Central memory CD8-positive, alpha-beta T cell (primary cell): ENCODE data around the gene RGS7.
"Not testable (repeated sequence)": the region's sequence is repeated elsewhere in the genome, so short reads cannot be mapped to it uniquely, and the experiment has no call there.

Source experiments
- ATAC-seq: fragments of 150-1000 bp; cut with Tn5 transposase; replicated peaks from 2 replicates; pipeline ENCODE4 v1.10.0; 2022; ENCODE audit warnings: mild to moderate bottlenecking, moderate FRiP score, moderate number of reproducible peaks; ENCODE audit not compliant: poor library complexity, severe bottlenecking; ENCODE audit errors: extremely low read depth
- DNase-seq, 2 donors: peaks; one replicate each; pipeline ENCODE4 v3.0.0; 2021; ENCODE audit warnings: low spot score in 2 of 2
- H3K27ac Mint-ChIP-seq: one replicate; pipeline ENCODE4 v1.8.0; 2022; ENCODE audit warnings: low read depth, mild to moderate bottlenecking, moderate library complexity, mixed read lengths
- H3K27me3 Mint-ChIP-seq: one replicate; pipeline ENCODE4 v1.8.0; 2022; ENCODE audit warnings: mixed read lengths
- H3K36me3 Mint-ChIP-seq: one replicate; pipeline ENCODE4 v1.8.0; 2022; ENCODE audit warnings: mild to moderate bottlenecking, moderate library complexity, mixed read lengths; ENCODE audit not compliant: insufficient read depth
- H3K4me1 Mint-ChIP-seq: one replicate; pipeline ENCODE4 v1.8.0; 2022; ENCODE audit warnings: mixed read lengths
- H3K4me3 Mint-ChIP-seq: one replicate; pipeline ENCODE4 v1.8.0; 2022; ENCODE audit warnings: mild to moderate bottlenecking, moderate library complexity, mixed read lengths
- H3K9me3 Mint-ChIP-seq: one replicate; pipeline ENCODE4 v1.8.0; 2022; ENCODE audit warnings: mixed read lengths

The RGS7 gene

DNA sequence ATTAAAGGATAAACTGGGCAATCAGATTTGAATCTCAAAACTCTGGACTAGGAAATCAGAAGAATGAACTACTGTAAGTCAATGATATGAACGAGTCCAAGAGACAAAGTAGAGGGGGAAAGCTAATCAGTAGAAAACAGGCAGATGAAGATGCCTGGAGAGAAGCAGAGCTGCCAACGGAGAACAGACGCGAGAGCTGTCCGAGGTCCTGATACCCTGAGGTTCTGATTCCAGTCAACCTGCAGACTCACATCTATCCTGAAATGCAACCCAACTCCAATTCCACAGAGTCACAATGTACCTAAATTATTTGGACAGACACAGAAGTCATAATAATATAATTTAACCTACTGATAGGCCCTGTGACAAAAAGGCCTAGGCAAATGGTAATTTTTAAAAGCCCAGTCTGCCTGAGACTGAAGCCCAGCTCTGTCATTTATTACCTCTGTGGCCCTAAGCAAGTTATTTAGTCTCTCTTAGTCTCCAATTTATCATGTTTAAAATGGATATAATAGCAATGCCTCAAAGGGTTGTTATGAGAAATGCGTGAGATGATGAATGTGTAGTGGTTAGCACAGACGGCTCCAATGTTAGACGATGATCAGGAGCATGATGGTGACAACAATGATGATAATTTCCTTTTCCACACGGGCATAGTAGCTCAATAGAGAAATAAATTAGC, 33.4 kb downstream of the RGS7 start:
- no peaks in the 10 kb centered on the region for H3K27me3 Mint-ChIP-seq
- H3K36me3 Mint-ChIP-seq: no peaks in the 10 kb centered on the region
- DNase-seq (no peak), ATAC-seq (no peak)
- peaks cover 28% of the 10 kb centered on the region for H3K9me3 Mint-ChIP-seq
- no peak overlapping the region for H3K27ac Mint-ChIP-seq
- H3K4me1 Mint-ChIP-seq: no peaks in the 10 kb centered on the region
- no peak overlapping the region for H3K4me3 Mint-ChIP-seq

DNA sequence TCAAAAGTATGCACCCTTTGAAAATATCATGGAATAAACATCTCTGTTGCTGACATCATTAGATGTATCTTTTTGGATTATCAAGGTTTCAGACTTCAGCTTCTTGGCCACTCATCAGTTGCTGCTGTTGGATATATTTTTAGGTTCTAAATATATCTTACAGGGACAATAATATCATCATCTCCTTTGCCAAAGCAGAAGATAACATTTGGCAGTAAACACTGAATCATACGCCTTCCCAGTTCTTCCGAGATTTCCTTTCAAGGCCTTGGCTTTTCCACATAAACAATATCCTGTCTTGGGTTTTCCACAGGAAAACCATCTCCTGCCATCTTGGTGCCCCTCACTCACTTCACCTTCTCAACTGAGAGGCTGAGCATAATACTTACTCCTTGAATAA, 39.3 kb downstream of the RGS7 start:
- Mint-ChIP-seq H3K27me3 (no peaks in the 10 kb centered on the region), H3K36me3 (no peaks in the 10 kb centered on the region), H3K9me3 (peaks cover 17% of the 10 kb centered on the region), H3K4me3 (no peak overlapping the region), H3K4me1 (no peaks in the 10 kb centered on the region), H3K27ac (no peak overlapping the region)
- DNase-seq (no peak), ATAC-seq (no peak)

DNA sequence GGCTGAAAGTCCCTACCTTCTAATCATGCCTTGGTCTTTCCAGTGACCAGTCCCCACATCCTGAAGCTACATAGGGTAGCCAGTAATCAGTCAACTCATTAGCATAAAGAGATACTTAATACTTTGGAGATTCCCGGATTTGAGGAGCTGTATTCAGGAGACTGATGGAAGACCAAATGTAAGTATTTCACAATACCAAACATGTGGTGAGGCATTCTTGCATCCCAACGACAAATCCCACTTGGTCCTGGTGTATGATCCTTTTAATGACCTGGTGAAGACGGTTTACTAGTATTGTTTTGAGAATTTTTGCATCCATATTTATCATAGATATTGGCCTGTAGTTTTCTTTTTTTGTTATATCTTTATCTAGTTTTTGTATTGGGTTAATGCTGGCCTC, 40.6 kb downstream of the RGS7 start:
- ATAC-seq (no peak), DNase-seq (no peak)
- Mint-ChIP-seq H3K36me3 (no peaks in the 10 kb centered on the region), H3K4me3 (no peak overlapping the region), H3K27me3 (no peaks in the 10 kb centered on the region), H3K27ac (no peak overlapping the region), H3K4me1 (no peaks in the 10 kb centered on the region), H3K9me3 (peaks cover 11% of the 10 kb centered on the region)

GRCh38 chr1:241311056-241311746, 45.8 kb downstream of the RGS7 start:
- no peaks in the 10 kb centered on the region for H3K27me3 Mint-ChIP-seq
- H3K9me3 Mint-ChIP-seq: peaks cover 12% of the 10 kb centered on the region
- H3K36me3 Mint-ChIP-seq: no peaks in the 10 kb centered on the region
- no peaks in the 10 kb centered on the region for H3K4me1 Mint-ChIP-seq
- H3K27ac Mint-ChIP-seq: no peak overlapping the region
- DNase-seq (no peak), ATAC-seq (no peak)
- H3K4me3 Mint-ChIP-seq: no peak overlapping the region

DNA sequence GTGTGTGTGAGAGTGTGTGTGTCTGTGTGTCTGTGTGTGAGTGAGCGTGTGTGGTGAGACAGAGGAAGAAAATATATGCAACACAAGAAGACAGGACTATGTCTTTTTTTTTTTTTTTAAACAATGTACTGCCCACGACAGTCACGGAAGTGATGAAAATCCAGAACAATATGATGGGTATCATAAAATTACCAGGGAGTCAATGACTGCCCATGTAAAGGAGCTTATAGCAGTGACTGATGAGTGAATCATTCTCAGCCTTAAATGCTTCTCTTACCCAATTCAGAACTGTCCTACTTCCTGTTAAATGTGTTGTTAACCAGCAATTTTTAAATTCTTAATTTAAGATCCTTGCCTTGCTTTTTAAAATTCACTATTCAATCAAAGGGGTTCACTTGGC, 46.6 kb downstream of the RGS7 start:
- no peak for DNase-seq

DNA sequence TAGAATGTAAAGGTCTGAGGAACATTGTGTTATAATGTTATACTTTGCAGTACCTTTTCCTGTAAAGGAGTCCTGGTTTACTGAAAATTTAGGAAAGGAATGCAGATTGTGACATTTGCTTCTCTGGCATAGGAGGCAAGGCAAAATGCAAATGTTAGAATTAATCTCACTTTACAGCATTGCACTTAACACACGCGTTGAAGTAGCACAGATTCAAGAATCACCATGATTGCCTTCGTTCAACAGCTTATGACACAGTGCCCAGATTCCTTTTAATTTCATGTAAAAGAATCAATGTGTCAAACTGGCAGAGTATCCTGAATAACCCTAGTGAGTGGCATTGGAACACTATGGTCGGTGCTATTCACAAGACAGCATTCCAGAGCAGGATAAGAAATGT, 47.4 kb downstream of the RGS7 start:
- H3K4me1 Mint-ChIP-seq: no peaks in the 10 kb centered on the region
- no peak for ATAC-seq
- no peak for DNase-seq
- peaks cover 8% of the 10 kb centered on the region for H3K9me3 Mint-ChIP-seq
- H3K36me3 Mint-ChIP-seq: no peaks in the 10 kb centered on the region
- no peaks in the 10 kb centered on the region for H3K27me3 Mint-ChIP-seq
- no peak overlapping the region for H3K27ac Mint-ChIP-seq
- H3K4me3 Mint-ChIP-seq: no peak overlapping the region

More for the DNA sequence above, 46.6 kb downstream of the RGS7 start:
- no peak for ATAC-seq
- no peaks in the 10 kb centered on the region for H3K36me3 Mint-ChIP-seq
- no peak overlapping the region for H3K4me3 Mint-ChIP-seq
- H3K9me3 Mint-ChIP-seq: peaks cover 12% of the 10 kb centered on the region
- no peaks in the 10 kb centered on the region for H3K27me3 Mint-ChIP-seq
- no peaks in the 10 kb centered on the region for H3K4me1 Mint-ChIP-seq
- no peak overlapping the region for H3K27ac Mint-ChIP-seq

DNA sequence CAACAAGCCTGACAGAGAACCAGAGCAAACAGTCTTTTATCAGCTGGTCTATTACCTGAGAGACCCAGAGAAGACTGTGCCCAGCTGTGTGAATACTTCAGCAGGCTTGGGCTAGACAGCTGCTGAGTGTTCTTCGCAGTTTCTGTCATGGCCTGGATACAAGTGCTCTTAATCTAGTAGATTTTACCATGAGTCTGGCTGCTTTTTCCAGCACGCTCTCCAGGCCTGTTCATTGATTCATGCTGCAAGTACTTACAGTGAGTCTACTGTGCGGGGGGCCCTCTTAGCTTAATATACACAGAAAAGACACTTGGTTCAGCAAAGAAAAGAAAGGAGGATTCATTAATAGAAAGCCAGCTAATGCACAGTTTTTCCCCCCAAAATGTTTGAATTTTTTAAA, 48.5 kb downstream of the RGS7 start:
- Mint-ChIP-seq H3K4me3 (no peak overlapping the region), H3K27me3 (no peaks in the 10 kb centered on the region), H3K4me1 (no peaks in the 10 kb centered on the region), H3K36me3 (no peaks in the 10 kb centered on the region), H3K9me3 (peaks cover 7% of the 10 kb centered on the region), H3K27ac (no peak overlapping the region)
- ATAC-seq (no peak), DNase-seq (no peak)

- DNase-seq (no peak), ATAC-seq (no peak)
- Mint-ChIP-seq H3K27ac (no peak overlapping the region), H3K9me3 (peaks cover 12% of the 10 kb centered on the region), H3K4me3 (no peak overlapping the region), H3K36me3 (no peaks in the 10 kb centered on the region), H3K4me1 (no peaks in the 10 kb centered on the region), H3K27me3 (no peaks in the 10 kb centered on the region)
Observed at GRCh38 chr1:241308011-241308410, 49.0 kb downstream of the RGS7 start.

DNA sequence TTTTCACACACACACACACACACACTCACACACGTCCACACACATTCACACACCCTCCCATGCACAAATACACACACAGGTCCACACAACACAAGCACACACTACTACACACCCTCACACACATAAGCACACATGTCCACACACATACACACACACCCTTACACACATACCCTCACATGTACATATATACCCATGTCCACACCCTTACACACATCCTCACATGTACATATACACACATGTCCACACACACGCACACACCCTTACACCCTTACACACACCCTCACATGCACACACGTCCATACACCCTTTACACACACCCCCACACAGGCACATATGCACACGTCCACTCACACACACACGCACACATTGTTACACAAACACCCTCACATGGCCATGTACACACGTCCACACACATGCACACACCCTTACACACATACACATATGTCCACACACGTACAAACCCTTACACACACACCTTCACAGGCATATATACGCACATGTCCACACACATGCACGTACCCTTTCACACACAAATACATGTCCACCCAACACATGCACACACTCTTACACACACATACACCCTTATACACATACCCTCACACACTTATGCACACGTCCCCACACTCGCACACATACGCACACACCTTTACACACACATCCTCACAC, 50.7 kb downstream of the RGS7 start:
- DNase-seq (no peak), ATAC-seq (no peak)
- Mint-ChIP-seq H3K27ac (no peak overlapping the region), H3K27me3 (no peaks in the 10 kb centered on the region), H3K9me3 (peaks cover 19% of the 10 kb centered on the region), H3K4me3 (no peak overlapping the region), H3K36me3 (no peaks in the 10 kb centered on the region), H3K4me1 (no peaks in the 10 kb centered on the region)

- H3K9me3 Mint-ChIP-seq: peaks cover 18% of the 10 kb centered on the region
Observed at GRCh38 chr1:241302024-241302423, 55.0 kb downstream of the RGS7 start.

DNA sequence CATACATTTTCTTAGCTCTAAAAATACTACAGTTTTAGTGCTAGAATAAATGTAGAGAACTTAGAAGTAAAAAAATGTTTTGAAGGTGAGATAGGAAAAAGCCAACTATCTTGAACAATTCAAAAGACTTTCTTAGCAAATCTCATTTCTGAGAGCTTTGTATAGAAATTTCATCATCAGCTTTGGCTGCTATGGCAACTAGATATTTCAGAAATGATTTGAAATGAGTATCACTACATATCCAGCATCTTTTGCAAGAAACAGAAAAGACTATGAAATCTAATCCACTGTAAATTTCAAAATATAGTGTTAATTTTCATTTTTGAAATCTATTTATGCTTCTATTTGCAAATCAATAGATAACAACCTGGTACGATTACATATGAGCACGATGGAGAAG, 57.7 kb downstream of the RGS7 start:
- H3K4me1 Mint-ChIP-seq: no peaks in the 10 kb centered on the region
- DNase-seq: no peak
- H3K27me3 Mint-ChIP-seq: no peaks in the 10 kb centered on the region
- no peak overlapping the region for H3K27ac Mint-ChIP-seq
- no peak overlapping the region for H3K4me3 Mint-ChIP-seq
- no peak for ATAC-seq
- no peaks in the 10 kb centered on the region for H3K36me3 Mint-ChIP-seq
- peaks cover 30% of the 10 kb centered on the region for H3K9me3 Mint-ChIP-seq

More at GRCh38 chr1:241302024-241302423, 55.0 kb downstream of the RGS7 start:
- H3K27ac Mint-ChIP-seq, H3K27me3 Mint-ChIP-seq, DNase-seq, H3K36me3 Mint-ChIP-seq, H3K4me1 Mint-ChIP-seq, H3K4me3 Mint-ChIP-seq, ATAC-seq: not testable (repeated sequence)

DNA sequence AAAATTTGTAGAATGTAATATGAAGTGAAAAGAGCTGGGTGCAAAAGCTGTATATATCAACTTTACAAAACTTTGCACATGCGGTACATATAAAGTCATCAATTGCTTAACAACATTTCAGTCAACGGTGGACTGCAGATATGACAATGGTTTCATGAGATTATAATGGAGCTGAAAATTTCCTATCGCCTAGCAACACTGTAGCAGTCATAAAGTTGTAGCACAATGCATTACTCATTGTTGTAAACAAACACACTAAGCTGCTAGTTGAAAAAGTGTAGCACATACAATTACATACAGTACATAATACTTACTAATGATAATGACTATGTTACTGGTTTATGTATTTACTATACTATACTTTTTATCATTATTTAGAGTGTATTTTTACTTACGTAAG, 64.0 kb downstream of the RGS7 start:
- Mint-ChIP-seq H3K9me3 (peaks cover 29% of the 10 kb centered on the region), H3K27ac (no peak overlapping the region), H3K36me3 (no peaks in the 10 kb centered on the region), H3K4me3 (no peak overlapping the region), H3K4me1 (no peaks in the 10 kb centered on the region), H3K27me3 (no peaks in the 10 kb centered on the region)
- no peak for DNase-seq
- ATAC-seq: no peak

- H3K27me3 Mint-ChIP-seq, ATAC-seq, H3K27ac Mint-ChIP-seq, H3K36me3 Mint-ChIP-seq, H3K4me3 Mint-ChIP-seq, DNase-seq, H3K4me1 Mint-ChIP-seq: not testable (repeated sequence)
- H3K9me3 Mint-ChIP-seq: peaks cover 33% of the 10 kb centered on the region
Observed at GRCh38 chr1:241291548-241291947, 65.5 kb downstream of the RGS7 start.
